Neural cell (in vitro differentiated cells): Measurements from ENCODE around the gene POLR2C. TPM values are rescaled to one million over a fixed set of nuclear protein-coding genes. Genes with fewer than 3 reads are reported as not detected.

Experiments used
- H2AFZ ChIP-seq: fragments of 200-600, 300-800 bp; sonication (generic), shearing (Covaris generic); 2 replicates; pipeline ENCODE4 v1.6.0; 2014; ENCODE audit warnings: low read depth, mild to moderate bottlenecking, antibody characterized with exemption, low read length, moderate library complexity
- H3F3A ChIP-seq: fragments of 200-600 bp; shearing (Covaris generic); 2 replicates; pipeline ENCODE4 v1.6.1; 2016; ENCODE audit warnings: mild to moderate bottlenecking, moderate library complexity, mixed read lengths, antibody characterized with exemption, low read length; ENCODE audit not compliant: insufficient read depth, poor library complexity, severe bottlenecking
- H3K27ac ChIP-seq: fragments of 200-600, 300-800 bp; sonication (generic), shearing (Covaris generic); 2 replicates; pipeline ENCODE4 v1.5.1; 2014; ENCODE audit warnings: mild to moderate bottlenecking, low read length, moderate library complexity
- H3K27me3 ChIP-seq: fragments of 300-800, 200-600 bp; sonication (generic), shearing (Covaris generic); 2 replicates; pipeline ENCODE4 v1.6.0; 2014; ENCODE audit warnings: mild to moderate bottlenecking, low read depth, low read length, moderate library complexity; ENCODE audit not compliant: insufficient read depth
- H3K36me3 ChIP-seq: fragments of 300-800, 200-600 bp; sonication (generic), shearing (Covaris generic); 2 replicates; pipeline ENCODE4 v1.5.1; 2014; ENCODE audit warnings: mild to moderate bottlenecking, antibody characterized with exemption, low read length, moderate library complexity; ENCODE audit not compliant: insufficient read depth
- H3K4me2 ChIP-seq: fragments of 300-800, 200-600 bp; sonication (generic), shearing (Covaris generic); 2 replicates; pipeline ENCODE4 v1.6.0; 2014; ENCODE audit warnings: mild to moderate bottlenecking, low read length
- H3K4me3 ChIP-seq: fragments of 300-800, 200-600 bp; sonication (generic), shearing (Covaris generic); 2 replicates; pipeline ENCODE4 v1.5.1; 2014; ENCODE audit warnings: mild to moderate bottlenecking, low read length, moderate library complexity
- H3K79me2 ChIP-seq: fragments of 200-600 bp; shearing (Covaris generic); replicated peaks from 2 replicates; pipeline ENCODE4 v1.6.0; 2014; ENCODE audit warnings: mild to moderate bottlenecking, low read length, moderate library complexity; ENCODE audit not compliant: insufficient read depth
- H3K9ac ChIP-seq: fragments of 300-800, 200-600 bp; sonication (generic), shearing (Covaris generic); 2 replicates; pipeline ENCODE4 v1.6.1; 2016; ENCODE audit warnings: mild to moderate bottlenecking, low read length, mixed read lengths
- H3K9me2 ChIP-seq: fragments of 200-600 bp; shearing (Covaris generic); 2 replicates; pipeline ENCODE4 v1.6.1; 2016; ENCODE audit warnings: mild to moderate bottlenecking, low read length, mixed read lengths; ENCODE audit not compliant: insufficient read depth
- H3K9me3 ChIP-seq: fragments of 200-600, 300-800 bp; sonication (generic), shearing (Covaris generic); 2 replicates; pipeline ENCODE4 v1.6.1; 2016; ENCODE audit warnings: mild to moderate bottlenecking, mixed run types, low read length, moderate library complexity, mixed read lengths
- H4K20me1 ChIP-seq: fragments of 200-600 bp; shearing (Covaris generic); 2 replicates; pipeline ENCODE4 v1.6.1; 2016; ENCODE audit warnings: mild to moderate bottlenecking, mixed run types; ENCODE audit not compliant: insufficient read depth
- EP300 ChIP-seq: fragments of 450-650 bp; conservative IDR thresholded peaks from 2 replicates; pipeline ENCODE4 v1.6.1; 2014; ENCODE audit warnings: antibody characterized with exemption, mild to moderate bottlenecking, moderate library complexity; ENCODE audit not compliant: poor library complexity, severe bottlenecking
- EZH2 ChIP-seq: fragments of 200-600, 300-800 bp; shearing (Covaris generic), sonication (generic); IDR thresholded peaks from 2 replicates; pipeline ENCODE4 v1.6.1; 2014; ENCODE audit warnings: antibody characterized with exemption, low read length, borderline replicate concordance, mild to moderate bottlenecking; ENCODE audit not compliant: insufficient read depth, poor library complexity, severe bottlenecking
- MXI1 ChIP-seq: fragments of 450-650 bp; conservative IDR thresholded peaks from 2 replicates; pipeline ENCODE4 v1.6.1; 2014; ENCODE audit warnings: antibody characterized with exemption, mild to moderate bottlenecking; ENCODE audit not compliant: poor library complexity, severe bottlenecking
- POLR2AphosphoS5 ChIP-seq: IDR thresholded peaks from 2 replicates; pipeline ENCODE4 v1.6.1; 2012
- RAD21 ChIP-seq: fragments of 450-650 bp; conservative IDR thresholded peaks from 2 replicates; pipeline ENCODE4 v1.6.1; 2014; ENCODE audit warnings: antibody characterized with exemption, mild to moderate bottlenecking, moderate library complexity
- REST ChIP-seq: IDR thresholded peaks from 2 replicates; pipeline ENCODE4 v1.6.1; 2012; ENCODE audit warnings: borderline replicate concordance
- SMC3 ChIP-seq: fragments of 450-650 bp; conservative IDR thresholded peaks from 2 replicates; pipeline ENCODE4 v1.6.1; 2014; ENCODE audit warnings: antibody characterized with exemption, mild to moderate bottlenecking, moderate library complexity; ENCODE audit not compliant: poor library complexity
- TAF1 ChIP-seq: IDR thresholded peaks from 2 replicates; pipeline ENCODE4 v1.6.1; 2012; ENCODE audit warnings: low read depth
- polyA plus RNA-seq: library from polyadenylated mRNA; depleted of rRNA; stranded (reverse); fragments of >200 nt; gene quantifications from 2 replicates; pipeline ENCODE4 v1.2.3, GENCODE V29; 2014
- TF ChIP-seq, protein P1 (sequence below): fragments of 450-650 bp; IDR thresholded peaks from 2 replicates; pipeline ENCODE4 v1.5.1; 2014; ENCODE audit warnings: antibody characterized with exemption, mild to moderate bottlenecking, moderate library complexity; ENCODE audit not compliant: poor library complexity, severe bottlenecking

POLR2C gene
- polyA plus RNA-seq, 1 donor from 2014 or later, result 109 TPM

- Histone ChIP-seq H4K20me1 (peaks cover 4% of the 10 kb centered on the region), H3K9me2 (no peaks in the 10 kb centered on the region), H3K27ac (no peak overlapping the region), H3K9ac (no peak overlapping the region), H3K4me3 (no peak overlapping the region), H2AFZ (no peak overlapping the region), H3K4me2 (no peak overlapping the region), H3F3A (no peaks in the 10 kb centered on the region), H3K27me3 (no peaks in the 10 kb centered on the region), H3K36me3 (no peaks in the 10 kb centered on the region), H3K9me3 (no peaks in the 10 kb centered on the region), H3K79me2 (peaks cover 24% of the 10 kb centered on the region)
- TF ChIP-seq POLR2AphosphoS5, result no peak
- no peak for TF ChIP-seq MXI1
- TF ChIP-seq SMC3, result no peak
- TF ChIP-seq EP300, result no peak
- no peak for TF ChIP-seq RAD21
- TF ChIP-seq TAF1, result no peak
- no peak for TF ChIP-seq EZH2
- TF ChIP-seq REST, result no peak
- TF ChIP-seq, protein P1, sequence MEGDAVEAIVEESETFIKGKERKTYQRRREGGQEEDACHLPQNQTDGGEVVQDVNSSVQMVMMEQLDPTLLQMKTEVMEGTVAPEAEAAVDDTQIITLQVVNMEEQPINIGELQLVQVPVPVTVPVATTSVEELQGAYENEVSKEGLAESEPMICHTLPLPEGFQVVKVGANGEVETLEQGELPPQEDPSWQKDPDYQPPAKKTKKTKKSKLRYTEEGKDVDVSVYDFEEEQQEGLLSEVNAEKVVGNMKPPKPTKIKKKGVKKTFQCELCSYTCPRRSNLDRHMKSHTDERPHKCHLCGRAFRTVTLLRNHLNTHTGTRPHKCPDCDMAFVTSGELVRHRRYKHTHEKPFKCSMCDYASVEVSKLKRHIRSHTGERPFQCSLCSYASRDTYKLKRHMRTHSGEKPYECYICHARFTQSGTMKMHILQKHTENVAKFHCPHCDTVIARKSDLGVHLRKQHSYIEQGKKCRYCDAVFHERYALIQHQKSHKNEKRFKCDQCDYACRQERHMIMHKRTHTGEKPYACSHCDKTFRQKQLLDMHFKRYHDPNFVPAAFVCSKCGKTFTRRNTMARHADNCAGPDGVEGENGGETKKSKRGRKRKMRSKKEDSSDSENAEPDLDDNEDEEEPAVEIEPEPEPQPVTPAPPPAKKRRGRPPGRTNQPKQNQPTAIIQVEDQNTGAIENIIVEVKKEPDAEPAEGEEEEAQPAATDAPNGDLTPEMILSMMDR, result no peak
Measured at GRCh38 chr16:57473906-57474305, 11.4 kb downstream of the POLR2C start.

GRCh38 chr16:57474671-57475661, 12.5 kb downstream of the POLR2C start:
- H3K4me3 ChIP-seq, result no peak overlapping the region
- H3K9me3 ChIP-seq, result no peaks in the 10 kb centered on the region
- H2AFZ ChIP-seq, result no peak overlapping the region
- TF ChIP-seq, protein P1, result no peak
- TF ChIP-seq POLR2AphosphoS5 (no peak), EP300 (no peak), TAF1 (no peak), EZH2 (no peak), MXI1 (no peak), SMC3 (no peak), REST (no peak), RAD21 (no peak)
- no peaks in the 10 kb centered on the region for H3K9me2 ChIP-seq
- no peak overlapping the region for H3K9ac ChIP-seq
- H3K27me3 ChIP-seq, result no peaks in the 10 kb centered on the region
- H3K27ac ChIP-seq, result no peak overlapping the region
- H3K4me2 ChIP-seq, result no peak overlapping the region
- no peaks in the 10 kb centered on the region for H3F3A ChIP-seq
- peaks cover 4% of the 10 kb centered on the region for H4K20me1 ChIP-seq
- no peaks in the 10 kb centered on the region for H3K36me3 ChIP-seq
- H3K79me2 ChIP-seq, result peaks cover 35% of the 10 kb centered on the region
